Measurements from ENCODE around the gene ZEB2. TPM values are rescaled to one million over a fixed set of nuclear protein-coding genes. Genes with fewer than 3 reads are reported as not detected.
A peak's percentile ranks its signal among the peaks of the same experiment; 100 is the strongest.

Gene ZEB2
- total RNA-seq, 1 experiment from 2014 or later, result 1.2 TPM

DNA sequence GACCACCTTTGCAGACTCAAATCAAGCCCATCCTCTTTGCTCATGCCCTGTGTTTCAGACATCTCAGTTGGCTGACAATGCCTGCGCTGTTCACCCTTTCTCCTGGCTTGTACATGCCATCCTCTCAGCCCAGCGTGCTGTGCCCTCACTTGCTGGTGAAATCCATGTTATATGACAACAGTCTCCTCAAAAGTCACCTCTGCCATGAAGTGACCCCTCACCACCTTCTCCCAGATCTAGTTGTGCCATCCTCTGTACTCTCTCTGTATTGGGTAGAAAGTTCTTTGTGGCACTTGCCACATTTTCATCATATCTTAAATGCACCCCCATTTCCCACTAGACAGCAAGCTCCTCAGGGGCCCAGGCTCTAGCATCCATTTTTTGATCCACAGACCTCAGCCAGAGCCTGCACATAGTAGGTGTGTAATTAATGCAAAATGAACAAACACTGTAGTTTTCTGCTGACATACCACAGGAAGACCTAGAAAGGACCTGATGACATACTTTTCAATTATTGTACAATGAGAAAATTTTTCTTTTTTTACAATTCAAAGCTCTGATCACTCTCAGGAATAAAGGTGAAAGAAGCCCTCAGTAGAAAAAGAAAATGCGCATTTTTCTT is 22.8 kb downstream of the ZEB2 start:
- WGBS (ENCODE audit: extremely low coverage, insufficient read length, low lambda C conversion rate), result no CpG with 5 or more reads among the region's 3 CpGs
- Histone ChIP-seq H3K23ac (ENCODE audit: insufficient read length, low read depth, low read length) (no peak overlapping the region), H3K9me3 (ENCODE audit: control insufficient read depth, low read depth, low read length) (no peaks in the 10 kb centered on the region), H3K79me2 (ENCODE audit: insufficient read depth, low read length) (no peaks in the 10 kb centered on the region), H2BK15ac (ENCODE audit: low read depth, low read length) (no peak overlapping the region), H2BK20ac (ENCODE audit: low read depth, low read length, poor library complexity, severe bottlenecking) (no peak overlapping the region), H2AK5ac (ENCODE audit: insufficient read length, low read length) (no peak overlapping the region), H4K8ac (replicated peaks; ENCODE audit: insufficient read length, low read depth, low read length) (no peak overlapping the region), H2BK5ac (ENCODE audit: insufficient read length, low read length) (no peak overlapping the region), H3K23me2 (ENCODE audit: insufficient read length, low read depth, low read length, poor library complexity, severe bottlenecking) (no peaks in the 10 kb centered on the region), H3K4me2 (ENCODE audit: insufficient read depth, insufficient read length, low read length) (no peak overlapping the region), H3K18ac (ENCODE audit: insufficient read length, low read depth, low read length) (no peak overlapping the region), H3K79me1 (ENCODE audit: insufficient read depth, low read depth, low read length, poor library complexity, severe bottlenecking) (no peaks in the 10 kb centered on the region), H2BK120ac (ENCODE audit: low read depth, low read length, poor library complexity, severe bottlenecking) (no peak overlapping the region), H4K5ac (ENCODE audit: insufficient read length, low read depth, low read length) (no peak overlapping the region), H2BK12ac (ENCODE audit: insufficient read length, low read depth, low read length) (no peak overlapping the region), H3K56ac (ENCODE audit: insufficient read length, low read depth, low read length) (no peak overlapping the region), H3K4ac (ENCODE audit: low read depth, low read length) (no peak overlapping the region), H2AFZ (ENCODE audit: low read length) (no peak overlapping the region), H3K27ac (ENCODE audit: insufficient read length, low read depth, low read length) (no peak overlapping the region), H4K91ac (ENCODE audit: insufficient read length, low read depth, low read length) (no peak overlapping the region), H4K20me1 (ENCODE audit: control insufficient read depth, insufficient read depth, insufficient read length) (no peaks in the 10 kb centered on the region), H3K4me1 (ENCODE audit: insufficient read depth, low read length) (no peaks in the 10 kb centered on the region), H3T11ph (ENCODE audit: low read length) (no peak overlapping the region), H3K14ac (ENCODE audit: insufficient read depth, low read length) (no peak overlapping the region), H3K27me3 (ENCODE audit: insufficient read depth, low read length) (no peaks in the 10 kb centered on the region), H3K9ac (ENCODE audit: extremely low read depth, insufficient read length, low read length) (no peak overlapping the region)
- H3K4me1 Mint-ChIP-seq, result peaks cover 3 to 9% of the 10 kb centered on the region in 2 experiments
- no peak for DNase-seq
- no peak overlapping the region for H3K4me3 Mint-ChIP-seq
- no peaks in the 10 kb centered on the region for H3K27me3 Mint-ChIP-seq (ENCODE audit: low read depth)
- TF ChIP-seq, protein P1, sequence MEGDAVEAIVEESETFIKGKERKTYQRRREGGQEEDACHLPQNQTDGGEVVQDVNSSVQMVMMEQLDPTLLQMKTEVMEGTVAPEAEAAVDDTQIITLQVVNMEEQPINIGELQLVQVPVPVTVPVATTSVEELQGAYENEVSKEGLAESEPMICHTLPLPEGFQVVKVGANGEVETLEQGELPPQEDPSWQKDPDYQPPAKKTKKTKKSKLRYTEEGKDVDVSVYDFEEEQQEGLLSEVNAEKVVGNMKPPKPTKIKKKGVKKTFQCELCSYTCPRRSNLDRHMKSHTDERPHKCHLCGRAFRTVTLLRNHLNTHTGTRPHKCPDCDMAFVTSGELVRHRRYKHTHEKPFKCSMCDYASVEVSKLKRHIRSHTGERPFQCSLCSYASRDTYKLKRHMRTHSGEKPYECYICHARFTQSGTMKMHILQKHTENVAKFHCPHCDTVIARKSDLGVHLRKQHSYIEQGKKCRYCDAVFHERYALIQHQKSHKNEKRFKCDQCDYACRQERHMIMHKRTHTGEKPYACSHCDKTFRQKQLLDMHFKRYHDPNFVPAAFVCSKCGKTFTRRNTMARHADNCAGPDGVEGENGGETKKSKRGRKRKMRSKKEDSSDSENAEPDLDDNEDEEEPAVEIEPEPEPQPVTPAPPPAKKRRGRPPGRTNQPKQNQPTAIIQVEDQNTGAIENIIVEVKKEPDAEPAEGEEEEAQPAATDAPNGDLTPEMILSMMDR (conservative IDR thresholded peaks at IDR 0.05), result no peak
- H3K36me3 Mint-ChIP-seq (ENCODE audit: insufficient read depth in 1 of 3, low read depth in 3 of 3), result no peaks in the 10 kb centered on the region
- H3K9me3 Mint-ChIP-seq, result no peaks in the 10 kb centered on the region; a peak in 1 of 5 replicates
- H3K27ac Mint-ChIP-seq, result peak overlapping the region in 1 of 3 experiments; percentile 78; a peak in 2 of 7 replicates

All from H9 (cell line).